ENCODE data around the gene ACO2.
A peak's percentile ranks its signal among the peaks of the same experiment; 100 is the strongest.

The ACO2 gene

GRCh38 chr22:41488076-41488475, 19.2 kb downstream of the ACO2 start:
- TF ChIP-seq TAF1 (IDR thresholded peaks at IDR 0.05; ENCODE audit: low read depth, low read length) (no peak), SPI1 (IDR thresholded peaks at IDR 0.05; ENCODE audit: low read depth, low read length) (no peak)
- FAIRE-seq (no peak), DNase-seq (ENCODE audit: insufficient read length, low spot score) (no peak)

- no peak for FAIRE-seq
Observed at GRCh38 chr22:41488596-41489385, 19.9 kb downstream of the ACO2 start.

GRCh38 chr22:41491374-41492100, 22.6 kb downstream of the ACO2 start:
- FAIRE-seq: no peak

More at GRCh38 chr22:41488596-41489385, 19.9 kb downstream of the ACO2 start:
- no peak for DNase-seq (ENCODE audit: insufficient read length, low spot score)
- TF ChIP-seq POLR2A (IDR thresholded peaks at IDR 0.05; ENCODE audit: low read depth, low read length): no peak
- no peak for TF ChIP-seq POLR2AphosphoS5 (IDR thresholded peaks at IDR 0.05; ENCODE audit: low read depth, low read length)

GRCh38 chr22:41498303-41498835, 29.5 kb downstream of the ACO2 start:
- FAIRE-seq: no peak
- DNase-seq (ENCODE audit: insufficient read length, low spot score): no peak
- no peak for TF ChIP-seq TAF1 (IDR thresholded peaks at IDR 0.05; ENCODE audit: low read depth, low read length)
- no peak for TF ChIP-seq POLR2A (IDR thresholded peaks at IDR 0.05; ENCODE audit: low read depth, low read length)
- TF ChIP-seq PAX5 (IDR thresholded peaks at IDR 0.05; ENCODE audit: insufficient read depth, low read length, severe bottlenecking): no peak
- TF ChIP-seq POU2F2 (IDR thresholded peaks at IDR 0.05; ENCODE audit: low read depth, low read length): no peak
- no peak for TF ChIP-seq SPI1 (IDR thresholded peaks at IDR 0.05; ENCODE audit: low read depth, low read length)

More at GRCh38 chr22:41491374-41492100, 22.6 kb downstream of the ACO2 start:
- DNase-seq (ENCODE audit: insufficient read length, low spot score): no peak
- TF ChIP-seq PAX5 (IDR thresholded peaks at IDR 0.05; ENCODE audit: insufficient read depth, low read length, severe bottlenecking) (no peak), POLR2A (IDR thresholded peaks at IDR 0.05; ENCODE audit: low read depth, low read length) (no peak), POU2F2 (IDR thresholded peaks at IDR 0.05; ENCODE audit: low read depth, low read length) (no peak), TAF1 (IDR thresholded peaks at IDR 0.05; ENCODE audit: low read depth, low read length) (no peak), POLR2AphosphoS5 (IDR thresholded peaks at IDR 0.05; ENCODE audit: low read depth, low read length) (no peak), SPI1 (IDR thresholded peaks at IDR 0.05; ENCODE audit: low read depth, low read length) (no peak)

GRCh38 chr22:41499624-41500280, 30.8 kb downstream of the ACO2 start:
- FAIRE-seq (no peak), DNase-seq (ENCODE audit: insufficient read length, low spot score) (no peak)
- TF ChIP-seq PAX5 (IDR thresholded peaks at IDR 0.05; ENCODE audit: insufficient read depth, low read length, severe bottlenecking): no peak
- TF ChIP-seq SPI1 (IDR thresholded peaks at IDR 0.05; ENCODE audit: low read depth, low read length): no peak
- no peak for TF ChIP-seq POLR2A (IDR thresholded peaks at IDR 0.05; ENCODE audit: low read depth, low read length)
- no peak for TF ChIP-seq TAF1 (IDR thresholded peaks at IDR 0.05; ENCODE audit: low read depth, low read length)
- no peak for TF ChIP-seq POLR2AphosphoS5 (IDR thresholded peaks at IDR 0.05; ENCODE audit: low read depth, low read length)
- TF ChIP-seq POU2F2 (IDR thresholded peaks at IDR 0.05; ENCODE audit: low read depth, low read length): no peak

- TF ChIP-seq POLR2AphosphoS5 (IDR thresholded peaks at IDR 0.05; ENCODE audit: low read depth, low read length) (no peak), POLR2A (IDR thresholded peaks at IDR 0.05; ENCODE audit: low read depth, low read length) (no peak), TAF1 (IDR thresholded peaks at IDR 0.05; ENCODE audit: low read depth, low read length) (no peak), POU2F2 (IDR thresholded peaks at IDR 0.05; ENCODE audit: low read depth, low read length) (no peak), PAX5 (IDR thresholded peaks at IDR 0.05; ENCODE audit: insufficient read depth, low read length, severe bottlenecking) (no peak), SPI1 (IDR thresholded peaks at IDR 0.05; ENCODE audit: low read depth, low read length) (no peak)
- FAIRE-seq (no peak), DNase-seq (ENCODE audit: insufficient read length, low spot score) (no peak)
Observed at GRCh38 chr22:41500303-41500702, 31.4 kb downstream of the ACO2 start.

- no peak for DNase-seq (ENCODE audit: insufficient read length, low spot score)
- TF ChIP-seq POLR2A (IDR thresholded peaks at IDR 0.05; ENCODE audit: low read depth, low read length) (no peak), PAX5 (IDR thresholded peaks at IDR 0.05; ENCODE audit: insufficient read depth, low read length, severe bottlenecking) (no peak), TAF1 (IDR thresholded peaks at IDR 0.05; ENCODE audit: low read depth, low read length) (no peak), POLR2AphosphoS5 (IDR thresholded peaks at IDR 0.05; ENCODE audit: low read depth, low read length) (no peak), SPI1 (IDR thresholded peaks at IDR 0.05; ENCODE audit: low read depth, low read length) (no peak), POU2F2 (IDR thresholded peaks at IDR 0.05; ENCODE audit: low read depth, low read length) (no peak)
- FAIRE-seq: peak; percentile 81
Observed at GRCh38 chr22:41501209-41501608, 32.3 kb downstream of the ACO2 start.

- no peak for TF ChIP-seq SPI1 (IDR thresholded peaks at IDR 0.05; ENCODE audit: low read depth, low read length)
- no peak for TF ChIP-seq TAF1 (IDR thresholded peaks at IDR 0.05; ENCODE audit: low read depth, low read length)
- no peak for TF ChIP-seq POLR2A (IDR thresholded peaks at IDR 0.05; ENCODE audit: low read depth, low read length)
- no peak for TF ChIP-seq PAX5 (IDR thresholded peaks at IDR 0.05; ENCODE audit: insufficient read depth, low read length, severe bottlenecking)
- TF ChIP-seq POLR2AphosphoS5 (IDR thresholded peaks at IDR 0.05; ENCODE audit: low read depth, low read length): no peak
- no peak for TF ChIP-seq POU2F2 (IDR thresholded peaks at IDR 0.05; ENCODE audit: low read depth, low read length)
- FAIRE-seq (peak; percentile 26), DNase-seq (ENCODE audit: insufficient read length, low spot score) (no peak)
Observed at GRCh38 chr22:41504397-41504796, 35.5 kb downstream of the ACO2 start.

GRCh38 chr22:41504816-41505215, 35.9 kb downstream of the ACO2 start:
- FAIRE-seq (peak; percentile 45), DNase-seq (ENCODE audit: insufficient read length, low spot score) (no peak)
- TF ChIP-seq SPI1 (IDR thresholded peaks at IDR 0.05; ENCODE audit: low read depth, low read length) (no peak), POLR2AphosphoS5 (IDR thresholded peaks at IDR 0.05; ENCODE audit: low read depth, low read length) (no peak), POU2F2 (IDR thresholded peaks at IDR 0.05; ENCODE audit: low read depth, low read length) (no peak), POLR2A (IDR thresholded peaks at IDR 0.05; ENCODE audit: low read depth, low read length) (no peak), TAF1 (IDR thresholded peaks at IDR 0.05; ENCODE audit: low read depth, low read length) (no peak), PAX5 (IDR thresholded peaks at IDR 0.05; ENCODE audit: insufficient read depth, low read length, severe bottlenecking) (no peak)
